GF-D8 (cell line): ENCODE measurements around the gene PLVAP.

Source experiments
- DNase-seq: peaks from one replicate; lab custom pipeline; 2025; lab: John Stamatoyannopoulos, UW

Gene PLVAP

DNA sequence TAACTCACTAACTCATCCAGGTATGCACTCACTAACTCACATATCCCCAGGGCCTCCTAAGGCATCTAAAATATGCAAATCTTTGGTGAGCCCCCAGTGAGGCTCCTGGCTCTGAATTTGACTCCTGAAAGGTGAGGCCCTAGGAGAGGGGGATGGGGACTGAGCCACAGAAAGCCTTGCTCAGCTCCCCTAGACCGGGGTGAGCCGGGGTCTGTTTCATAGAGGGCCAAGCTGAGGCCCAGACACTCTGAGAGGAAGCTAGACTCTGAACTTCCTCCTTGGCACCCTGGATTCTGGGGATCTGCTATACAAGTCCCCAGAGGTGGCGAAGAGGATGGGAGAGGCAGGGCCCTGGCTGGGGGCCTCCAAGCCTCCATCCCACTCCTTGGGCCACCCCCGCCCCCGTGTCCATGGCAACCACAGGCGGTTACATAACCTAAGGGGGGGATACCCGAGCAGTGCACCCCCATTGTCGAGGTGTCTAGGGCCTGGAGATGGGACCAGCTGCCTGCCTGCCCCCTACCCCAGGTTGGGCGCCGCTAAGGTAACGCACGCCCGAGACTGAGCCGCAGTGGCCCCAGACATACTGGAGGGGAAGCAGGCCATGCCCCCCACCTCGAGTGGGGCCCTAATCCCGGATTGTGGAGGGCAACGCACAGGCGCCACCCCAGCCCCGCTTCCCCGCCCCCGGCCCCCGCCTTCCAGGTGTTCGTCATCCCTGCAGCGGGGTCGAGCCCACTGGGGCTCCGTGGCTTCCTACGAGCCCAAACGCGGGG, 74.6 kb downstream of the PLVAP start:
- no peak for DNase-seq
